HG03280 (cell line): ENCODE data around the gene FASTK.

Experiments used
- ATAC-seq: cut with Tn5 transposase; IDR thresholded peaks from one replicate; pipeline ENCODE4 v1.9.1; 2021; ENCODE audit warnings: mild to moderate bottlenecking, moderate library complexity; ENCODE audit not compliant: unreplicated experiment

Gene FASTK

DNA sequence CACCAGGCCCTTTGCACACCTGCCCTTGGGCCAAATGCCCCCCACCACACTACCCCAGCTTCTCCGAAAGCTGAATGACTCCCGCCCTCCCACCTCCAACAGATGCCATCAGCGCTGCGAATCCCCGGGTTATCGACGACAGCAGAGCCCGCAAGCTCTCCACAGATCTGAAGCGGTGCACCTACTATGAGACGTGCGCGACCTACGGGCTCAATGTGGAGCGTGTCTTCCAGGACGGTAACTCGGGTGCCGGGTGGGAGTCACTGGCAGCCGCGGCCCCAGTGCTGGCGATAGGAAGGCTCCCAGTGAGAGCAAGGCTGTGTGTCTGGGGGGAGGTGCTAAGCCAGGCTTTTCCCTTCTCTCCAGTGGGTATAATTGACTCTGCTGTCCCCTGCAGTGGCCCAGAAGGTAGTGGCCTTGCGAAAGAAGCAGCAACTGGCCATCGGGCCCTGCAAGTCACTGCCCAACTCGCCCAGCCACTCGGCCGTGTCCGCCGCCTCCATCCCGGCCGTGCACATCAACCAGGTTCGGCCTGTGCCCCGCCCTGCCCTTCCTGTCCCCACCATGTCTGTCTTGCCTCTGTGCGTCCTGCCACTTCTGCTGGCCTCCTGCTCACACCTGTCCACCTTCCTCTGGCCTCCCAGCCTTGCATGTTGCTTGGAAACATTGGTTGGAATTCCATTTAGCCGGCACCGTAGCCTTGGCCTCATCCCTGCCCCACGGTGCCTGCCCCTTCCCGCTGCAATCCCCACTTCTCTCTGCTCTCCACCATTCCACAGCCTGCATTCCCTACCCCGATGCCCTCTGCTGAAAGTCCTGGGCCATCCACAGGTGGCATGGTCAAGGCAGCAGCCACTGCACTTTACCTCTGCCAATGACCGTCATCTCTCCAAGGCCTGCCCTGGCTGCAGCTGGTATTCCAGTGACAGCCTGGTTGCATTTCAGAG, 37.8 kb upstream of the FASTK start:
- ATAC-seq: no peak

DNA sequence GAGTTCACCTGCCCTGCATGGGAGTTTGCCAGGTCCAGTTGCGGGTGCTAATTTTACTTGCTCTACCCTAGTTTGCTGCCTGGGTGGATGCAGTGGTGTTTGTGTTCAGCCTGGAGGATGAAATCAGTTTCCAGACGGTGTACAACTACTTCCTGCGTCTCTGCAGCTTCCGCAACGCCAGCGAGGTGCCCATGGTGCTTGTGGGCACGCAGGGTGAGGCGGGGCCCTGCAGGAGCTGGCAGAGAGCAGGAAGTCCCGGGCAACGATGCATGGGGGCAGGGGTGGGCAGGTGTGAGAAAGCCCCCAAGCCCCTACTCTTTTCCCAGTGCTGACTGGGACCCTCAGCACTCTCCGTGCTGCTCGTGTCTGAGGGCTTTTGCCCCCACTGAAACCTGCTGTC, 37.0 kb upstream of the FASTK start:
- ATAC-seq: no peak

DNA sequence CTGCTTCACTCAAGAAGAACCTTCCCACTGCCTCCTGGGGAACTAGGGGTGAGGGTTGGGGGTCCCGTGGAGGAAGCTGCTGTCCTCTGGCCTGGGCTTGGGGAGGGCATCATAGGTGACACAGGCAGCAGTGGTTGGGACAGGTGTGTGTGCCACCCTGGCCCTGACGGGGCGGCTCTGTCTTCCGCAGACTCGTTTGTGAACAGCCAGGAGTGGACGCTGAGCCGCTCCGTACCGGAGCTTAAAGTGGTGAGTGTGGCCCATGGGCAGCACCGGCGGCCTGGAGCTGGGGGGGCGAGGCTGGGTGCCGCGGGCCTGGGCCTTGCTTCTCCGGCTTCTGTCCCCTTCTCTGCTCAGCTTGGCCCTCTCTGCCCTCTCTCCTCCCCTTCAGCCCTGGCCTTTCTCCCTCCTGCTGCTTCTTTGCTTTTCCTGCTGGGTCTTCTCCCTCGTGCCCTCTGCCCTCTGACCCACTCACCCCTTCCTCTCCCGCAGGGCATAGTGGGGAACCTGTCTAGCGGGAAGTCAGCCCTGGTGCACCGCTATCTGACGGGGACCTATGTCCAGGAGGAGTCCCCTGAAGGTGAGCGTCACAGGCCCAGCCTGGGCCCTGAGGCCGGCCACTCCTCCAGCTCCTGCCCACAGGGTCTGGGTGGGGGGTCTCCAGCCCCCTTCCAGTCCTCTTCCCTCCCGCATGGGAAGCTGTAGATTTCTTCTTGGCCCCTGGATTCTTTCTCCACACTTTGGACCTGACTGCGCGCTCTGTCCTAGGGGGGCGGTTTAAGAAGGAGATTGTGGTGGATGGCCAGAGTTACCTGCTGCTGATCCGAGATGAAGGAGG, 36.2 kb upstream of the FASTK start:
- no peak for ATAC-seq

DNA sequence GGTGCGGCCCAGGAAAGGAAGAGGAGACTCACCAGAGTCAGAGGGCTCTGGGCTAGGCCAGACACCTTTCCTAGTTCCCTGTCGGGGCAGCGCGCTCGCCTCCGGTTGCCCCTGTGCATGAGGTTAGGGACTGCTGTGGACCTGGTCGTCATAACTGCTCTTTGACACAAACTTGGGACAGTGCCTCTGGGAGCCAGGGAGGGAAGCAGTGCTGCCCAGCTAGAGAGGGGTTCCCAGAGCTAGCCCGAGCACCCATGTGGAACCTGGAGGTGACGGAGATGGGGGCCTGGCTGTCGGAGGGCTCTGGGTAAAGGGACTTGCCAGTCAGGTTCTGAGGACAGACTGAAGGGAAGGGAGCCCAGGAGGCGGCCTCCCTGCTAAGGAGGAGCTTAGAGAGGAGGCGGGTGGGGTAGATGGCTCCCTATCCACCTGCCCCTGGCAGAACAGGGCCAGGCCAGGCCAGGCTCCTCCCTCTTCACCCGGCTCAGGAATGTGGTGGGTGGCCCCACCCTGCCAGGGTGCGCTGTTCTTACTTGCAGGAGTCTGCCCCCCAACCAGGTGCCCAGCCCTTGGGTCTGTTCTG, 35.3 kb upstream of the FASTK start:
- ATAC-seq: no peak

DNA sequence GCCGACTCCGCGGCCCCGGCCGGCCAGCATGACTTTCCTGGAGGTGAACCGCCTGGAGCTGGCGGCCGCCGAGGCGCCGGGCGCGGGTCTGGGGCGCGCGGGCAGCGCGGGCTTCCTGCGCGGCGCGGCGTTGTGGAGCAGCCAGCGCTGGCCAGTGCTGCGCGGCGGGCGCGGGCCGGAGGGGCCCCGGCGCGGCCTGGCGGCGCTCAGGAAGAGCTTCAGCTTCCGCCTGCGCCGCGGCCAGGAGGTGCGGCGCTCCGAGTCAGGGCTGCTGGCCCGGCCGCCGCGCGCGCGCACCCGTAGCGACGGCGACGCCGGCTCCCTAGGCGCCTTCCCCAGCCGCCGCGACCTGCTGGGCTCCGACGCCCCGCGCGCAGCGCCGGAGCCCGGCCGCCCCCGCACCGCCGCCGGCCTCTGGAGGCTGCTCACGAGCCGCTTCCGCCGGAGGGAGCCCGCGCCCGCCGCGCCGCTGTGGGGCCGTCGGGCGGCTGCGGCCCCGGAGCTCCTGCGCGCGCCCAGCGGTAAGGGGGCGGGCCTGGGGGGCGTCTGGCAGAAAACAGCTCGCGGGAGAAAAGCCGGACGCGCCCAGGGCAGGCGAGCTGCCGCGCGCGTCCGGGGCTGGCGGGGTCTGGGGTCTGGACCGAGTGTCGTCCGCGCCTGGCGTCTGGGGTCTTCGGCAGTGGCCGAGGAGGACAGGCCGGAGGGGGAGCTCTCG, 34.7 kb upstream of the FASTK start:
- ATAC-seq: no peak

DNA sequence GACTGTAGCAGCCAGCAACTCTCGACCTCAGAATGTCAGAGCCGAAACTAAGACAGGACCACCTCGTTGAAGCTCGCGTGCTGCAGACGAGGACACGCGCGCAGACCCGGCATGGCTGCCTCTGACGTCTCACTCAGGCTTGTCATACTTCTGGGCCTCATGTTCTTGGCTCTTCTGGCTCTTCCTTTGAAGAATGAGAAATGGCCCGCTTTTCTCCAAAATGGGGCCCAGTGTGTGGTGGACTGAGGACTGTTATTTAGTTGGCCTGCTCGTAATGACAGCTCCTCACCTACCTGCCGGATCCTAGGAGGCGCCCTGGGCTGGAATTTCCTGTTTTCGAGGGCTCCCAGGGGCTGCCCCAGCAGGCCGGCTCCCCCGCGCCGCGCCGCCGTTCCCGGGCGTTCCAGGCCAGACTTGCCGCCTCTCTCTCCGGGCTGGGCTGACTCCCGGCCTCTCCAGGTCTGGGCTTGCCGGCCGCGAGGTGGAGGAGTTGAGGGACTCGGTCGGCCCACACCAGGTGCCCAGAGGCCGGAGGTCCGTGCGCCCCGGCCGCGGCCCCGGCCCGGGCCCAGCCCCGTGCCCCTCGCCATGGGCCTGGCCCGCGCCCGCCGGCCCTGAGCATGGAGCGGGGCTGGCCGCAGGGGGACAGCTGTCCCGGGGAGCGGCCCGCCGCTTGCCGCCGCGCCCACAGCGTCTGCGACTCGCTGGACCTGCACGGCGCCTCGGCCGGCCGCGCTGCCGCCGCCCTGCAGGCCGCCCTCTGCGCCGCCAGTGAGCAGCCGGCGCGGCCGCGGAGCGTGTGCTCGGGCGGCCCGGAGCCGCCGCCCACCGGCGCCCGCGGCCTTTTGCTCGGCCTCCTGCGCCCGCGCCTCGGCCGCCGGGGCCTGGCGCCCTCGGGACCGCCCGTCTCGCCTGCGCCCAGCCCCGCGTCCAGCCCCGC, 33.8 kb upstream of the FASTK start:
- no peak for ATAC-seq

DNA sequence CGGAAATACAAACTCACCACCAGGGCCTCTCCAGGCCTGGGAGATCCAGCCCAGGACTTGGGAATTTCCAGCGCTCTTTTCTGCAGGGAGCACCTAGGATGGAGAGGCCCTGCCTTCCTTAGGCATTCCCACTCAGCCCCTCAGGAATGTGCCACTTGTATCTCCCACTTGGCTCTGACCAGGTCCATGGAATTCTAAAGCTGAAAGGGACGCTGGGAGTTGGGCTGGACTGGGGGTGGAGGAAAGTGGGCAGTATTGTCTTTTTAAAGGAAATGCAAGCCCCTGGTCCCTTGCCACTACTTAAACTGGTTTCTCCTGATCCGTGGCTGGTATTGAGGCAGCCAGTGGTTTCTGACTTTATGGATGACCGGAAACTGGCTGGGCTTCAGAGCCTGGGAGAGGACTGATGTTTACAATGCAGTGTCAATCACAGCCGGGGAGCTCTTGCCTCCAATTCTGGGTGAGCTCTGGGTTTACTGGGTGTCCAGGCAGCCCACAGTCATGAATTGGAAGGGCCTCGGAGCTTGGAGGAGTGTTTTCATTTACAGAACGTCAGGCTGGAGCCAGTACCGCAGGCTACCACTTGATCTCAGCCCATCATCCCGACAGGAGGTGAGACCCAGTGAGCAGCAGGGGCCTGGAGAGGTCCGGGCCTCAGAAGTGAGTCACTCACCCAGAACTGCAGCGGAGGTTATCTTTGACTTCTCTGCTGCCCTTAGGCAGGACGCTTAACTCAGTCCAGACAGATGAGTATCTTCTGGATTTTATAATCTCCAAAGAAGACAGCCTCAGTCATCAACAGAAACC, 32.9 kb upstream of the FASTK start:
- ATAC-seq: no peak

DNA sequence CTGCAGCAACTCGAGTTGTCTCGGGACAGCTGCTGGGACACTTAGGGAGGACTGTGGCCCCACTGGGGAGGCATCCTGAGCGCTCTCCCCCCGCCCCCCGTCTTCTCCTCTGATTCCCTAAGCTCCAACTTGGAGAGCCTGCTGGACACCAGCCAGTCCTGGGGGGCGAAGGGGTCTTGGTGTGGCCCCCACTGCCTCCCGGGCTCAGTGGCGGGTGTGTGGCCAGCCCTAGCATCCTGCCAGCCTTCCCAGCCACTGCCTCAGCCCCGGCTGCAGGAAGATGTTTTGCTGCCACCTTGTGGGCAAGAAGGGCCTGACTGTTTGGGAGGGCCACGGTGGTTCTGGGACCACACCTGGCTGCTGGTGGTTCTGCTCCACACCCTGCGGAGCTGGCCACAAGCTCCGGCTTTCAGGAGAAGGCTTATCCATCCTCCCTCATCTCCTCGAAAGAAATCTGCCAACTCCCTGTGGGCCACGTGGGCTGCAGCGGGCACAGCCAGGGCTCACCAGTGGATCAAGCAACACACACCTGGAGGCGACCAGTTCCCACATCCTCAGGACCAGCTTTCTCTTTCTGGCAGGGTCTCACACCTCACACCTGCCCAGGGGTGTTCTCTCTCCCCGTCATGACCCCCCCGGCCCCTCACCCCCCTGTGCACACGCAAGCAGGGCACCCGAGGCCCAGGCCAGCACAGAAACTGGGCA, 30.5 kb upstream of the FASTK start:
- peak; percentile 75 for ATAC-seq

DNA sequence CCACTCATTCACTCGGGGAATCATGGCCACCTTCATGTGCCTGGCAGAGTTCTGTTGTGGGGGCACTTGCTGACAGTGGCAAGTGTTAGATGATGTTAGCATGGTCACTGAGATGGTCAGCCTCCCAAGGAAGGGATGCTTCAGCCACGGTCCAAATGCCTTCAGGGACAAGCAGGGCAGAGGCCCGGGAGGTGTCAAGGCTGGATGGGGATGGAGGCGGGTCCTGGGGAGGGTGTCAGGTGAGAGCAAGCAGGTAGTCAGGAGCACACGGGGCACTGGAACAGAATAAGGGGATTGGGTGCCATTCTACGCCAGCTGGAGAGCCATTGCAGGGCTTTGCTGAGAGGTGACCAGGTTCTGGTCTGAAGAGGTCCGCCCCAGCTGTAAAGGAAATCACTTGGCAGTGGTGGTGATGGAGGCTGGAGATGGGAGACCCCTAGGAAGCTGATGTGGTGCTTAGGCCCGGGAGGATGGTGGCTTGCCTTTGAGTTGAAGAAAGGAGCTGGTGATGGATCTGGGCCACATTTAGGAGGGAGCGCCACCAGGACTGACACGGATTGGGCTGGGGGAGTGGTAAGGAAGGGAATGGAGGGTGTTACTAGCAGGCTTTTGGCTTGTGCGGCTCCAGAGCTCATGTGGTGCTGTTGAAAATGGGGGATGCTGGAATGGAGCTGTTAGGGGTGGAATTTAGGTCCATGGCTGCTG, 29.8 kb upstream of the FASTK start:
- no peak for ATAC-seq

DNA sequence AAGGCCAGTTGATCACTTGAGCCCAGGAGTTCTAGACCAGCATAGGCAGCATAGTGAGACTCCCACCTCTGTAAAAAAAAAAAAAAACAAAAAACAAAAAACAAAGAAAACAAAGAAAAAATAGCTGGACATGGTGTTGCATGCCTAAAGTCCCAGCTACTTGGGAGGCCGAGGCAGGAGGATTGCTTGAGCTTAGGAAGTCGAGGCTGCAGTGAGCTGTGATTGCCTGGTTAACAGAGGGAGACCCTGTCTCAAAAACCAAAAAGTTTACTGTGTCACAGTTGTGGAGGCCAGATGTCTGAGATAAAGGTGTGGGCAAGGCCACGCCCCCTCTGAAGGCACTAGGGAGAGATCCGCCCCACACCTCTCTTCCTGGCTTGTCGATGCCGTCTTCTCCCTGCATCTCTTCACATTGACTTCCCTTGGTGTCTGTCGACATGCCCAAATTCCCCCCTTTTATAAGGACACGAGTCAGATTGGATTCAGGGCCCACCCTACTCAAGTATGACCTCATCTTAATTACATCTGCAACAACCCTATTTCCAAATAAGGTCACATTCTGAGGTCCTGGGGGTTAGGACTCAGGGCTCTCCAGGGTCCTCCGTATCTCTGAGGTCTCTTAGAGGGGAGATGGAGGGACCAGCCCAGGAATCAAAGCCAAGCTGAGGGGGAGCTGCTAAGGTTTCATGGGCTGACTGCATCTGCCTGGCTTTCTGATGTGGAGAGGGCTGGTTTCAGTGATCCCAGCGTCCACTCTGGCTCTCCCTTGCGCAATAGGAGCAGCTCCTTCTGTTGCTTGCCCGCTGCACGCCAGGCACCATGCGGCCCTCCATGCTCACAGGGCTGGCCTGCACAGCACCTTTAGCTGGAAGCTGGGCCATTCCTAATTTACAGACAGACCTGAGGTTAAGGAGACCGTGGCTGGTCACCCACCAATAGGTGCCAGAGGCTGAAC, 28.8 kb upstream of the FASTK start:
- ATAC-seq: no peak

DNA sequence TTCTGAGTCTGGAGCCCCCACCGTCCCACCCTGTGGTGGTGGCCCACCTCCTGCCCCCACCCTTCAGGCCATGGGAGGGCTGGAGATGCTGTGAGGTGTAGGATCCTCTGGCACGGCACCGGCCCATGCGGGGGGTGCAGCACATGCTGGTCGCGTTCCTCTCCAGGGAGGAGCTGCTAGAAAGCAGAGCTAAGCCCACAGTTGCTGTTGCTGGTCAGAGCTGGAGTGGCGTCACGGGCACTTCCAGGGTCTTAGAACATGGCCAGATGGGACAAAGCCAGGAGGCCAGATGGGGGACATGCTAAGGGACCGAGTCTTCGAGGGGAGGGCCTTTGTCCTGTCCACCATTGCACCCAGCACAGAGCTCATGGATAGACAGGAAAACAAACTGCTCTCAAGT, 27.3 kb upstream of the FASTK start:
- ATAC-seq: no peak

DNA sequence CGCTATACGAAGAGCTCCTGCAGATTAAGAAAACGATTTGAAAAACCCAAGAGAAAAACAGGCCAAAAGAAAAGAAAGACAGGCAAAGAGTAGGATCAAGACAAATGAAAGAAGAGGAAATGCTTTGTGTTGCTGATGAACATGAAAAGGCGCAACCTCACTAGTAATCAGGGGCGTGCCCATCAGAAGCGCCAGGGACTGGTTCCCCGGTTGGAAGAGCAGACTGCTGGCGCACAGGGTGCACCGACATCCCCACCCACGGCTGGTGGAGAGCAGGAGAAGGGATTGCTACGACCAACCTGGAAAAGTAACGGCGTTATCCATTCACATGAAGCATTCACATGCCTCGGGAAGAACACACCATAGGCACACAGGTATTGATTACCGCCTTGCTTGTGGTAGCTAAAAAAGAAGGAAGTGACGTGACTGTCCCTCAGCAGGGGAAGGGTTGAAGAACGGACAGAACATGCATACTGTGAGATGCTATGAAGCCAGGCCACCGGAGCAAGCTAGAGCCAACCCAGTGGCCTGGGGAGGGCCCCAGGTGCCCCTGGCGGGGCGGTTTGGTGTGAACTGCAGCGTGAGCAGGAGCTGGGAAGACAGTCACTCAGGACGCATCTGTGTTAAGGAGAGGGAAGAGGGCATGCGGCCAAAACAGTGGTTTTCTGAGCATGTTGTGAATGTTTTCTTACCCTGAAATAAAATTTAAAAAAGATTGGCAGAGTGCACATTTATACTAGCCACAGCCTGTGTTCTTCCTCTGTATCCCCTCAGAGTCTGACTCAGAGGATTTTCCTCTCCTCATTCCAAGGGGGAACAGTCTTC, 24.0 kb upstream of the FASTK start:
- no peak for ATAC-seq

DNA sequence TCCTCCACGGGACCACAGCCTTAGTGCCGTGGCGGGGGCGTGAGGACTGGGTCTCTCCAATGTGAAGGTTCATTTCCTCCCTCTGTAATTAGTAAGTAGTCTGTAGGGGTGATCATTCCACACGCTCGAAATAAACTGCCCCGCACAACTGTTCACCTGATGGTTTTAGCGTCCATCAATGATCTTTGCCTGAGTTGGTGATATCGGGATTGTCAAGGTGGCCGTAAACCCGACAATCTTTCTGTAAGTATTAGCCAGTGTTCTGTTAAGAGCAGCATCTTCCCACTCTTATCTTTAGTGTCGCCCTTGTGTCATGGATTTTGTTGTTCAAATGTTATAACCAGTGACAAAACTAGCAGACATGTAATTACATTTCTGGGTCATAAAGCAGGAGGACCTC, 23.4 kb upstream of the FASTK start:
- ATAC-seq: no peak

DNA sequence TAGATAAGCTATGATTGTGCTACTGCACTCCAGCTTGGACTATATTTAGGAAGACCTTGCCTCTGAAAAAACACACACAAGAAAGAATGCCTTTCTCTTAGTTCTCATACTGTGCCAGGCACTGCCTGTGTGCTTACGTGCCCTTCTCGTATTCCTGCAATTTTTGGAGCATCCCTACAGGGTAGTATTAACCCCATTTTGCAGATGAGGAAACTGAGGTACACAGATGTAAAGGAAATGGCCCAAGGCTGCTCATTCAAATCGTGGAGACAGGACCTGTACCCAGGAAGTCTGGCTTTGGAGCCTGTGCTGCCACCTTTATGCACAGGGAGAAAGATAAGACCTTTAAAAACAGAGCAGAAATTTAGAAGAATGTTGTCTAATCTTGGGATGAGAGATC, 22.4 kb upstream of the FASTK start:
- ATAC-seq: no peak

DNA sequence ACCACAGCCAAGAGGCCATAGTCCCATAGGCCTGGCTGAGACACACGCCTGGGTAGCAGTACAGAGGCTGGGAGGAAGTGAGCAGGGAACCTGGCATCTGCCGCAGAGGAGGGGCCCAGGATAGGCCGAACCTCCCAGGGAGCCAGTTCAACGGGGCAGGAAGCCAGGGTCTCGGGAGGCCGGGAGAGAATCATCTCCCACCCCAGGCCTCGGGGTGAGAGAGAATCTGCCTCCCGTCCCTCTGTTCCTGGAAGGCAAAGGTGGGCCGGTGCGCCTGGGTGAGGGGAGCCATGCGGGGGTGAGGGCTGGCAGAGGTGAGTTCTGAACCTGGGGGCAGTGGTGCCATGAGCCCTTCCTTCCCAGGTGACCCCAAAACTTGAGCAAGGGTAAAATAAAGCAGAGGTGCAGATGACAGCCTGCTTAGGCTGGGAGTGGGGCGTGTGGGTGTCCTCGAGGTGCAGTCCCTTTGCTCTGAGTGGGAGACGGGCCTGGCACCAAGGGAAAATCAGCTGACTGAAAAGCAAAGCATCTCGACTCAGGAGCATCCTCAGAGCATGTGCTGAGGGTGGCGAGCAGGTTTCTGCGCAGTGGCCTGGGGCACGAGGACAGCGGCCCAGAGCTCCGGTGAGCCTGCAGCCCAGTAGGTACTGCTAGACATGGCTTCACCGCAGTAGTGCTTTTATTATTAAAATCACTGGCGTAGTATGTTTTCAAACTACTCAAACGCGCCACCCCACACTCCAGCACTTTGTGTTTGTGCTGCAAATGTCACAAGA, 21.2 kb upstream of the FASTK start:
- ATAC-seq: no peak
